HCT116 (cell line): ENCODE data around the gene GALNT18.

Experiments
- CTCF ChIP-seq, 3 experiments: fragments of 200-600 bp in 1 of 3; sonication (generic) in 1 of 3; IDR thresholded peaks in 2 of 3; conservative IDR thresholded peaks in 1 of 3; 2 replicates each; pipeline ENCODE4 v1.5.1; 2012 to 2017; ENCODE audit warnings: low read depth in 2 of 3, low read length in 2 of 3, antibody characterized with exemption in 1 of 3, borderline replicate concordance in 1 of 3, control low read depth in 1 of 3, mild to moderate bottlenecking in 1 of 3, mixed read lengths in 1 of 3, mixed run types in 1 of 3, moderate library complexity in 1 of 3; ENCODE audit not compliant: insufficient read depth in 1 of 3
- EGR1 ChIP-seq: IDR thresholded peaks from 2 replicates; pipeline ENCODE4 v1.6.1; 2012; ENCODE audit warnings: low read depth
- EZH2 ChIP-seq: fragments of 200-600 bp; sonication (generic); IDR thresholded peaks from 2 replicates; pipeline ENCODE4 v1.6.1; 2017; ENCODE audit warnings: antibody characterized with exemption, mixed run types
- JUND ChIP-seq: IDR thresholded peaks from 2 replicates; pipeline ENCODE4 v1.6.1; 2012
- MAX ChIP-seq: IDR thresholded peaks from 2 replicates; pipeline ENCODE4 v1.6.1; 2012
- POLR2A ChIP-seq: IDR thresholded peaks from 2 replicates; pipeline ENCODE4 v1.7.0; 2011; ENCODE audit warnings: borderline replicate concordance; ENCODE audit not compliant: insufficient read depth, insufficient read length; ENCODE audit errors: extremely low read depth
- POLR2AphosphoS5 ChIP-seq: IDR thresholded peaks from 2 replicates; pipeline ENCODE4 v1.6.1; 2011; ENCODE audit warnings: mild to moderate bottlenecking, low read depth, low read length, moderate library complexity
- SIN3A ChIP-seq: IDR thresholded peaks from 2 replicates; pipeline ENCODE4 v1.6.1; 2012; ENCODE audit warnings: low read depth
- ZBTB33 ChIP-seq: IDR thresholded peaks from 2 replicates; pipeline ENCODE4 v1.6.1; 2011; ENCODE audit warnings: mild to moderate bottlenecking, low read length, moderate library complexity; ENCODE audit not compliant: insufficient replicate concordance; ENCODE audit errors: extremely low read depth

- TF ChIP-seq CTCF (IDR thresholded peaks at IDR 0.05 in 2 of 3, conservative IDR thresholded peaks at IDR 0.05 in 1 of 3; ENCODE audit: borderline replicate concordance in 1 of 3, insufficient read depth in 1 of 3, low read depth in 2 of 3, low read length in 2 of 3) (no peak), POLR2AphosphoS5 (no peak), POLR2A (no peak), SIN3A (no peak), MAX (no peak), JUND (no peak), ZBTB33 (no peak), EGR1 (no peak), EZH2 (no peak)
These were observed 212.6 kb downstream of the GALNT18 start for GRCh38 chr11:11409224-11409623.
